Subcutaneous adipose tissue (tissue), 4 donors: Measurements from ENCODE around the gene PPM1J. TPM values are rescaled to one million over a fixed set of nuclear protein-coding genes. Genes with fewer than 3 reads are reported as not detected.

Source experiments
- total RNA-seq, 4 donors: library from RNA; depleted of rRNA; stranded (reverse); fragments of >200 nt; gene quantifications; one replicate each; pipeline ENCODE4 v1.1.0, GENCODE V29; 2016
- TF ChIP-seq, protein P1 (sequence below): fragments of 450-650 bp; IDR thresholded peaks from one replicate; pipeline ENCODE4 v1.5.1; 2016; ENCODE audit warnings: low read depth, mild to moderate bottlenecking, control low read depth, antibody characterized with exemption, moderate library complexity

Gene PPM1J
- total RNA-seq, 4 donors from 2014 or later, result 0.51 TPM; not detected in 3

DNA sequence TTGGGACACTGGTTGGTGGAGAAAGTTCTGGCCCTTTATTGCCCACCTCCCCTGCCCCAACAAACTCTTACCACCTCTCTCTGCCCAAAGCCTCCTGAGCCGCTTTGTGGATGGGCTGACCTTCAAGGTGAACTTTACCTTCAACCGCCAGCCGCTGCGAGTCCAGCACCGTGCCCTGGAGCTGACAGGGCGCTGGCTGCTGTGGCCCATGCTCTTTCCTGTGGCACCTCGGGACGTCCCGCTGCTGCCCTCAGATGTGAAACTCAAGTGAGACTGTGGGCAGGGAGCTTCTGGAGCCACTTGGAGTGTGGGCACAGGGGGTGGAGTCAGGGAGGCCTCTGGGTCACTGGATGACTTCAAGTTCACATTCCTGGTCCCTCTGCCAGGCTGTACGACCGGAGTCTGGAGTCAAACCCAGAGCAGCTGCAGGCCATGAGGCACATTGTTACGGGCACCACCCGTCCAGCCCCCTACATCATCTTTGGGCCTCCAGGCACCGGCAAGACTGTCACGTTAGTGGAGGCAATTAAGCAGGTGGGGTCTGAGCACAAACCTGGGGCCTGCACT lies 20.7 kb downstream of the PPM1J start:
- TF ChIP-seq, protein P1, sequence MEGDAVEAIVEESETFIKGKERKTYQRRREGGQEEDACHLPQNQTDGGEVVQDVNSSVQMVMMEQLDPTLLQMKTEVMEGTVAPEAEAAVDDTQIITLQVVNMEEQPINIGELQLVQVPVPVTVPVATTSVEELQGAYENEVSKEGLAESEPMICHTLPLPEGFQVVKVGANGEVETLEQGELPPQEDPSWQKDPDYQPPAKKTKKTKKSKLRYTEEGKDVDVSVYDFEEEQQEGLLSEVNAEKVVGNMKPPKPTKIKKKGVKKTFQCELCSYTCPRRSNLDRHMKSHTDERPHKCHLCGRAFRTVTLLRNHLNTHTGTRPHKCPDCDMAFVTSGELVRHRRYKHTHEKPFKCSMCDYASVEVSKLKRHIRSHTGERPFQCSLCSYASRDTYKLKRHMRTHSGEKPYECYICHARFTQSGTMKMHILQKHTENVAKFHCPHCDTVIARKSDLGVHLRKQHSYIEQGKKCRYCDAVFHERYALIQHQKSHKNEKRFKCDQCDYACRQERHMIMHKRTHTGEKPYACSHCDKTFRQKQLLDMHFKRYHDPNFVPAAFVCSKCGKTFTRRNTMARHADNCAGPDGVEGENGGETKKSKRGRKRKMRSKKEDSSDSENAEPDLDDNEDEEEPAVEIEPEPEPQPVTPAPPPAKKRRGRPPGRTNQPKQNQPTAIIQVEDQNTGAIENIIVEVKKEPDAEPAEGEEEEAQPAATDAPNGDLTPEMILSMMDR, result no peak

- TF ChIP-seq, protein P1, result no peak
Observed at GRCh38 chr1:112693821-112694220, 21.3 kb downstream of the PPM1J start.

DNA sequence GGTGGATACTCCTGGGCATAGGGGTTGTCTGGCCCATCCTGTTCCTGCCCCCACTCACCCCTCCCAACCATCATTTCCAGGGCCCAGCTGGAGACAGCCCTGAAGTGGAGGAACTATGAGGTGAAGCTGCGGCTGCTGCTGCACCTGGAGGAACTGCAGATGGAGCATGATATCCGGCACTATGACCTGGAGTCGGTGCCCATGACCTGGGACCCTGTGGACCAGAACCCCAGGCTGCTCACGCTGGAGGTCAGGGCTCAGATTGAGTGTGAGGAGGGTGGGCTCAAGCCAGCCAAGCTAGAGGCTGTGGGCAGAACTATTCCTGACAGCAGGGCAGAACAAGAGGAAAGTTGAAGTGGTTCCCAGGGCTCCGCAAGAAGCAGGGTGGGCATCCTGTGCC lies 22.5 kb downstream of the PPM1J start:
- TF ChIP-seq, protein P1, result no peak

DNA sequence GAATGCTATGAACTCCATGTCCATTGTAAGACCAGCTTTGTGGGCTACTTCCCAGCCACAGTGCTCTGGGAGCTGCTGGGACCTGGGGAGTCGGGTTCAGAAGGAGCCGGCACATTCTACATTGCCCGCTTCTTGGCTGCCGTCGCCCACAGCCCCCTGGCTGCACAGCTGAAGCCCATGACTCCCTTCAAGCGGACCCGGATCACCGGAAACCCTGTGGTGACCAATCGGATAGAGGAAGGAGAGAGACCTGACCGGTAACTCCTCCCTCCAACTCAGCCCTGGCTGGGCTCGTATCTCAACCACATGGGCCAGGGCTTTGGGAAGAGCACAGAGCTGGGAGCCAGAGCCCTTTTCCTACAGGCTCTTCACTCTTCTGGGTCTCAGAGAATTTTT lies 25.3 kb downstream of the PPM1J start:
- TF ChIP-seq, protein P1, result no peak

DNA sequence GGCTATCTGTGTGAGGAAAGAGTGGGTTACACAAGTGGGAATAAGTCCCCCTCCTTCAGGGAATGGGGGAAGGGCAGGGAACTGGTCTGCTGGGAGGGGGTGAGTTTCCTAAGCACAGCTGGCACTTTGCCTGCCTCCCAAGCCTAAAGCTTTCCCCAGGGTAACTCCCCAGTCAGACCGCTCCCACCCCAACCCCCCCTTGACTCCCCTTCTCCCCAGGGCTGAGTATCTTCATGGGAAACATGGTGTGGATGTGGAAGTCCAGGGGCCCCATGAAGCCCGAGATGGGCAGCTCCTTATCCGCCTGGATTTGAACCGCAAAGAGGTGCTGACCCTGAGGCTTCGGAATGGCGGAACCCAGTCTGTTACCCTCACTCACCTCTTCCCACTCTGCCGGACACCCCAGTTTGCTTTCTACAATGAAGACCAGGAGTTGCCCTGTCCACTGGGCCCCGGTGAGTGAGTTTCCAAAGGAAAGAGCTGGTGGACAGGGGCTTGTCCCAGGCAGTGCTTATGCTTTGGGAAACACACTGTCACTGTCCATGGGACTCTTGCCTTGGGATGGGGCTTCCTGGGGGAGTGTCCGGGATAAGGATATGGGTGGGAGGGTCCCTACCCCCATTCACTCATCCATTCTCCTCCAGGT lies 25.8 kb downstream of the PPM1J start:
- TF ChIP-seq, protein P1, result no peak

DNA sequence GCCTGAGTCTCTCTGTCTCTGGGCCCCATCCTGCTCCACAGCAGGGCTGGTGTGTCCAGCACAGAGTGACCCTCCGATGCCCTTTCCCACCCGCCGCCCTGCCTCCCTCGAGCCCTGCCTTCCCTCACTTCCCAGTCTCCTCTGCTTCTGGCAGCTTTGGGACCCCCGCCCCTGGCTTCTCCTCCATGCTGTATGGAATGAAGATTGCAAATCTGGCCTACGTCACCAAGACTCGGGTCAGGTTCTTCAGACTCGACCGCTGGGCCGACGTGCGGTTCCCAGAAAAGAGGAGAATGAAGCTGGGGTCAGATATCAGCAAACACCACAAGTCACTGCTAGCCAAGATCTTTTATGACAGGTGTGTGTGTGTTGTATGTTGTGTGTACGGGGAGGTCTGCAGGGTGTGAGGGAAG lies 26.3 kb downstream of the PPM1J start:
- TF ChIP-seq, protein P1, result no peak

DNA sequence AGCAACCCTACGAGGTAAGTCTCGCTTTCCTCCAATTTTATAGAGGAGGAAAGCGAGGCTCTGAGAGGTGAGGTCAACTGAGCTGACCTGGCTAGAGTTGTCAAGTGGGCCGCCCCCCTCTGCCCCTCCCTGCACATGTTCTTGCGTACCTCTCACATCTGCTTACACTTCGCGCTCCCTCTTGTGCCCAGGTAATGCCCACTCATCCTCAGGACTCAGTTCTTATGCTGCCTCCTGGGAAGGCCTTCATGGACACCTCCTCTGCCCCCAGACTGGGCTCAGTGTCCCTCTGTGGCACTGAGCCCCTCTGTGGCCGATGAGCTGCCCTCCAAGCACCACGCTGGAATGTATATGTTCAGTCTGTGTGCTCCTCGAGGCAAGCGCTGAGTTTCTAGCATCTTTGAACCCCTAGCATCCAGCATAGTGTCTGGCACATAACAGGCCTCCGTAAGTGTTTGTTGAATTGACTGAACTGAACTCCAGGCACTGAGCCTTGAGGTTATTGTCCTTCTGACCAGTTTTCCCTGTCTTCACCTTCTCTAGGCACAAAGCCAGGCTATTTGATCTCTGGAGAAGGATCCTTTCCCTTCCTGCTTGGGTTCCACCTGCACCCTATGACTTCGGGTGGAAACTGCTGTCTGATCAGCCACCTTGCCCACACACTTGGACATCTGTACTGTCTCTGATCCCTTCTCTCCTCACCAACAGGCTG lies 27.2 kb downstream of the PPM1J start:
- TF ChIP-seq, protein P1, result no peak
